Vagina (tissue), 2 donors: ENCODE data around the gene MYO7A.

ENCODE experiments used
- POLR2A ChIP-seq, 2 donors: fragments of 450-650 bp; IDR thresholded peaks; one replicate each; pipeline ENCODE4 v1.6.1; 2017; ENCODE audit warnings: antibody characterized with exemption in 2 of 2, mild to moderate bottlenecking in 2 of 2, moderate library complexity in 2 of 2
- POLR2AphosphoS5 ChIP-seq, 2 donors: sonication (generic); formaldehyde crosslinking; IDR thresholded peaks; one replicate each; pipeline ENCODE4 v1.9.0; 2017; ENCODE audit warnings: antibody characterized with exemption in 2 of 2, mild to moderate bottlenecking in 2 of 2, low read depth in 1 of 2; ENCODE audit not compliant: insufficient read depth in 1 of 2
- TF ChIP-seq, protein P1 (sequence below), 3 experiments: fragments of 450-650 bp in 2 of 3; fragments of 200-600 bp in 1 of 3; sonication (generic) in 1 of 3; IDR thresholded peaks; one replicate each; pipeline ENCODE4 v1.5.1; 2017 to 2019; ENCODE audit warnings: antibody characterized with exemption in 3 of 3, mild to moderate bottlenecking in 2 of 3, moderate library complexity in 2 of 3

DNA sequence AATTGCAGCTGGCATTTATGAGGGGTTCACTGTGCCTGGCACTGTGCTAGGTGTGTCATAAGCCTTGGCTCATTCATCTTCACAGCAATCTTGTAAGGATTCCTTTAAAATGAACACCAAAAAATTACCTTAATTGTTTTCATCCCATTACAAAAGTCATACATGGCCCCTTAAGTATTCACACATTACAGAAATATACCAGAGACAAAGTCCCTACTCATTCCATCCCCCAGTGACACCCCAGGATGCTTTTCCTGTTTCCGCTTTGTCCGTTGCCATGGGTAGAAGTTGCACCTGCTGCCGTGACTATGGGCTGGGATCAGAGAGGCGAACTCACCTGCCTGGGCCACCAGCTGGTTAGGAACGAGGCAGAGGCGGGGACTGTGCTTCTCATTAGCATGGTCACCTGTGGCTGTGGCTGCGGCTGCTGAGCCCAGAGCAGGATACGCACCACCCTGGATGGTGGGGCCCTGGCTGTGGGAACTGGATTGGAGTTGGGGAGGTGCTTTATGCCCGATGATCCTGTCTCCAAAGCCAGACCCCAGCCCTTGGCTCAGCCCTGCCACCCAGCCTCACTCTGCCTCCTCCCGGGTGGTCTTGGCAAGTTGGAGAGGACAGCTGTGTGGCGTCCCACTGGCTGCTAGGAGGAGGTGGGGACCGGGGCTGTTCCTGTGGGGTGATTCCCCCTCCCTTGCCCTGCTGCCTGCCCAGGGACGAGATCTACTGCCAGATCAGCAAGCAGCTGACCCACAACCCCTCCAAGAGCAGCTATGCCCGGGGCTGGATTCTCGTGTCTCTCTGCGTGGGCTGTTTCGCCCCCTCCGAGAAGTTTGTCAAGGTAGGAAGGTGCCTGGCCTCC lies 60.8 kb downstream of the MYO7A start:
- TF ChIP-seq, protein P1, sequence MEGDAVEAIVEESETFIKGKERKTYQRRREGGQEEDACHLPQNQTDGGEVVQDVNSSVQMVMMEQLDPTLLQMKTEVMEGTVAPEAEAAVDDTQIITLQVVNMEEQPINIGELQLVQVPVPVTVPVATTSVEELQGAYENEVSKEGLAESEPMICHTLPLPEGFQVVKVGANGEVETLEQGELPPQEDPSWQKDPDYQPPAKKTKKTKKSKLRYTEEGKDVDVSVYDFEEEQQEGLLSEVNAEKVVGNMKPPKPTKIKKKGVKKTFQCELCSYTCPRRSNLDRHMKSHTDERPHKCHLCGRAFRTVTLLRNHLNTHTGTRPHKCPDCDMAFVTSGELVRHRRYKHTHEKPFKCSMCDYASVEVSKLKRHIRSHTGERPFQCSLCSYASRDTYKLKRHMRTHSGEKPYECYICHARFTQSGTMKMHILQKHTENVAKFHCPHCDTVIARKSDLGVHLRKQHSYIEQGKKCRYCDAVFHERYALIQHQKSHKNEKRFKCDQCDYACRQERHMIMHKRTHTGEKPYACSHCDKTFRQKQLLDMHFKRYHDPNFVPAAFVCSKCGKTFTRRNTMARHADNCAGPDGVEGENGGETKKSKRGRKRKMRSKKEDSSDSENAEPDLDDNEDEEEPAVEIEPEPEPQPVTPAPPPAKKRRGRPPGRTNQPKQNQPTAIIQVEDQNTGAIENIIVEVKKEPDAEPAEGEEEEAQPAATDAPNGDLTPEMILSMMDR (IDR thresholded peaks at IDR 0.05): no peak
- no peak for TF ChIP-seq POLR2A (IDR thresholded peaks at IDR 0.05)
- TF ChIP-seq POLR2AphosphoS5 (IDR thresholded peaks at IDR 0.05; ENCODE audit: insufficient read depth in 1 of 2, low read depth in 1 of 2): no peak
